Body of pancreas (tissue), 2 donors: Measurements from ENCODE around the gene PPIH. TPM values are rescaled to one million over a fixed set of nuclear protein-coding genes. Genes with fewer than 3 reads are reported as not detected.

ENCODE experiments used
- total RNA-seq, 2 donors: library from RNA; depleted of rRNA; stranded (reverse); fragments of >200 nt; gene quantifications; one replicate each; pipeline ENCODE4 v1.1.0, GENCODE V29; 2016

PPIH gene
- total RNA-seq, 2 donors from 2014 or later: 4.6 to 7.8 TPM

Other genes starting within 250 kb of the PPIH start
- gene ZMYND12, start 202.4 kb upstream of the PPIH start, total RNA-seq: 1 to 10 TPM; 1.0 to 1.3 TPM
- gene PPCS, start 201.9 kb upstream of the PPIH start, total RNA-seq: 10 to 100 TPM; 25.9 to 27.4 TPM
- 1 to 10 TPM; 2.3 to 8.9 TPM for gene CCDC30, start 195.1 kb upstream of the PPIH start, total RNA-seq
- 100 to 1,000 TPM; 131 to 170 TPM for gene YBX1, start 24.0 kb downstream of the PPIH start, total RNA-seq
- gene CLDN19, start 81.8 kb downstream of the PPIH start, total RNA-seq: not detected
- 10 to 100 TPM; 16.9 to 34.9 TPM for gene P3H1, start 108.6 kb downstream of the PPIH start, total RNA-seq
- 1 to 10 TPM; 2.0 to 2.1 TPM for gene C1orf50, start 108.8 kb downstream of the PPIH start, total RNA-seq
- not detected for gene TMEM269, start 126.6 kb downstream of the PPIH start, total RNA-seq
- gene ERMAP, start 158.7 kb downstream of the PPIH start, total RNA-seq: 10 to 100 TPM in 1 of 2 donors, 1 to 10 TPM in 1; 8.8 to 11.9 TPM
- gene SVBP, start 159.0 kb downstream of the PPIH start, total RNA-seq: 10 to 100 TPM; 12.2 to 12.5 TPM
- gene ZNF691, start 188.2 kb downstream of the PPIH start, total RNA-seq: 10 to 100 TPM in 1 of 2 donors, 1 to 10 TPM in 1; 6.7 to 12.9 TPM